Stimulated activated CD8-positive, alpha-beta memory T cell treated with anti-CD3 and anti-CD28 coated beads, Interleukin-7, amount 100 ng/mL, for 1 hour (primary cell): ENCODE data around the gene NOSIP.

ENCODE experiments used
- DNase-seq, 2 donors: peaks; one replicate each; pipeline ENCODE4 v3.0.0-alpha.2; 2020; ENCODE audit warnings: low read depth in 2 of 2

The NOSIP gene

DNA sequence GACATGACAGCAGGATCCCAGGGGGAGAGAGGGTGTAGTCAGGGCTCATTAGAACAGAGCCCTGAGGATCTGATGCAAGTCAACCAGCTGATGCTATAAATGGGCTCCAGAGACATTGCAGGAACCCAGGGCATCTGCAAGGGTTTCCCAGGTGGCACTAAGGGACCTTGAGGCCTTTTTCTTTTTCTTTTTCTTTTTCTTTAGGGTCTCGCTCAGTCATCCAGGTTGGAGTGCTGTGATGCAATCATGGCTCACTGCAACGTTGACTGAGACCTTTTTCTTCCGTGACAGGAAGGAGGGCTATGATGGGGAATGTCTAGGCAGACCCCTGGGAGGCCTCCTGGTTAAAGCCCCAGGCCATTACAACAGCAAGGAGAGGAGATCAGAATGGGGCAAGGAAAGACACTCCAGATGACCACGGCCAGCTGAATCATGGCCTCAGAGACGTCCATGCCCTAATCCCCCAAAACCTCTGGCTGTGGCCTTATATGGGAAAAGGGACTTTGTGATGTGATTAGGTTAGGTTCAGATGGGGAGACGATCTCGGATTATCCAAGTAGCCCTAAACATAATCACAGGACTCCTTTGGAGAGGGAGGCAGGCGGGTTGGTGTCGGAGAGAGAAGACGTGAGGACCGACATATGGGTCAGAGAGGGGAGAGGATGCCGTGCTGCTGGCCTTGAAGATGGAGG is 72.4 kb downstream of the NOSIP start:
- DNase-seq = no peak

DNA sequence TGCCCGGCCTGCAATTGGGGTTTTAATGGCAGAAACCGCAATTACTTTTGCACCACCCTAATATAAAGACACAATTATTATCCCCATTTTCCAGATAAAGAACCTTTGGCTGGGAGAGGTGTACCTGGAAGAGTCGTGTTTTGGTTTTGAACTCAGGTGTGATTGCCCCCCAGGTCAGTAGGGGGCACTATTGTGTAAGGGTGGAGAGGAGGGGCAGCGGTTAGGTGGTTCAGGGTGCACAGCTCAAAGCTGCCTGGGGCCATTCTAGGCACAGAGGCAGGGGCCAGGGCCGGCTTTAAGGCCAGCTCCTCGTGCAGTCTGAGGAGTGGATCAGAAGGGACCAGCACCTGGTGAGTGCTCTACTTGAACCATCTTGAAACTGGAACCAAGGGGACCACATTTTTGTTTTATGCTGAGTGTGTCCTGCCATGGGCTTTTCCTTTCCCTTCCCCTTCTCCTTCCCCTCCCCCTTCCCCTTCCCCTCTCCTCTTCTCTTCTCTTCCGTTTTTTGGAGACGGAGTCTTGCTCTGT is 73.7 kb downstream of the NOSIP start:
- DNase-seq = peak; percentile 52 to 64
